PC-3 (cell line): Measurements from ENCODE around the gene NEUROG3. TPM values are rescaled to one million over a fixed set of nuclear protein-coding genes. Genes with fewer than 3 reads are reported as not detected.

Experiments used
- ATAC-seq: fragments of 200-7000 bp; cut with Tn5 transposase; 2 replicates; pipeline ENCODE4 v1.9.1; 2020; ENCODE audit warnings: mild to moderate bottlenecking, moderate library complexity
- BruUV-seq: library from RNA; stranded (reverse); fragments of 400-500 nt; replicated peaks from 2 replicates; lab custom pipeline; 2021; lab: Mats Ljungman, UMichigan
- CTCF ChIA-PET: fragments of 300-600 bp; sonication (Branson Sonifier 250); formaldehyde crosslinking; loops from one replicate; lab custom pipeline; 2022; ENCODE audit warnings: antibody characterized with exemption; lab: Charles Lee
- POLR2A ChIA-PET: fragments of 300-600 bp; sonication (Branson Sonifier 250); formaldehyde crosslinking; loops from one replicate; lab custom pipeline; 2022; ENCODE audit warnings: antibody characterized with exemption; ENCODE audit not compliant: unreplicated experiment; lab: Charles Lee
- DNase-seq: peaks from one replicate; pipeline ENCODE4 v3.0.0-alpha.2; 2015
- H2AFZ ChIP-seq: fragments of 300-600 bp; sonication (generic); 2 replicates; pipeline ENCODE4 v1.6.0; 2016; ENCODE audit warnings: antibody characterized with exemption, low read length
- H3F3A ChIP-seq: fragments of 300-600 bp; sonication (generic); one replicate; pipeline ENCODE4 v1.6.0; 2017; ENCODE audit warnings: antibody characterized with exemption, low read length, control low read depth, mild to moderate bottlenecking; ENCODE audit not compliant: unreplicated experiment
- H3K27ac ChIP-seq: fragments of 300-600 bp; sonication (generic); 2 replicates; pipeline ENCODE4 v1.5.1; 2016; ENCODE audit warnings: mild to moderate bottlenecking, low read length
- H3K27me3 ChIP-seq: fragments of 300-600 bp; sonication (generic); 2 replicates; pipeline ENCODE4 v1.6.1; 2016; ENCODE audit warnings: low read length, mixed read lengths
- H3K36me3 ChIP-seq: fragments of 300-600 bp; sonication (generic); 2 replicates; pipeline ENCODE4 v1.6.1; 2016; ENCODE audit warnings: low read depth, mixed run types, low read length, mixed read lengths
- H3K4me1 ChIP-seq: fragments of 300-600 bp; sonication (generic); 2 replicates; pipeline ENCODE4 v1.5.1; 2016; ENCODE audit warnings: low read length; ENCODE audit not compliant: insufficient read depth
- H3K4me2 ChIP-seq: fragments of 300-600 bp; sonication (generic); 2 replicates; pipeline ENCODE4 v1.6.0; 2016; ENCODE audit warnings: low read length
- H3K4me3 ChIP-seq: fragments of 300-600 bp; sonication (generic); 2 replicates; pipeline ENCODE4 v1.5.1; 2016; ENCODE audit warnings: mild to moderate bottlenecking, low read length, mixed read lengths
- H3K79me2 ChIP-seq: fragments of 300-600 bp; sonication (generic); 2 replicates; pipeline ENCODE4 v1.6.1; 2017; ENCODE audit warnings: low read length, mixed read lengths
- H3K9ac ChIP-seq: fragments of 300-600 bp; sonication (generic); 2 replicates; pipeline ENCODE4 v1.6.0; 2016; ENCODE audit warnings: mild to moderate bottlenecking, low read length
- H3K9me2 ChIP-seq: fragments of 300-600 bp; sonication (generic); replicated peaks from 2 replicates; pipeline ENCODE4 v1.6.1; 2016; ENCODE audit warnings: mixed run types, low read length, mixed read lengths
- H3K9me3 ChIP-seq: fragments of 300-600 bp; sonication (generic); 2 replicates; pipeline ENCODE4 v1.6.1; 2016; ENCODE audit warnings: low read length, mixed read lengths
- H4K20me1 ChIP-seq: fragments of 300-600 bp; sonication (generic); 2 replicates; pipeline ENCODE4 v1.6.1; 2016; ENCODE audit warnings: low read length, mixed read lengths
- EZH2 ChIP-seq: fragments of 300-600 bp; sonication (generic); IDR thresholded peaks from one replicate; pipeline ENCODE4 v1.6.1; 2017; ENCODE audit warnings: antibody characterized with exemption, mild to moderate bottlenecking, low read length; ENCODE audit not compliant: unreplicated experiment
- EZH2phosphoT487 ChIP-seq: fragments of 300-600 bp; sonication (generic); IDR thresholded peaks from 2 replicates; pipeline ENCODE4 v1.6.1; 2018; ENCODE audit warnings: mild to moderate bottlenecking, antibody characterized with exemption, low read length, borderline replicate concordance
- intact Hi-C: fragments of 100-400 bp; cut with micrococcal nuclease; formaldehyde crosslinking; loops from 2 replicates; pipeline ENCODE4 v1.9.0; 2023
- total RNA-seq: library from RNA; depleted of rRNA; stranded (reverse); fragments of >200 nt; gene quantifications from 2 replicates; pipeline ENCODE4 v1.2.3, GENCODE V29; 2014
- TF ChIP-seq, protein P1 (sequence below): fragments of 300-600 bp; sonication (generic); conservative IDR thresholded peaks from 2 replicates; pipeline ENCODE4 v1.5.1; 2017; ENCODE audit warnings: antibody characterized with exemption, low read depth, mild to moderate bottlenecking, low read length

NEUROG3 gene
- total RNA-seq, 1 experiment from 2014 or later: not detected

- H4K20me1 ChIP-seq: no peaks in the 10 kb centered on the region
- CTCF ChIA-PET: no interaction called here
- H3K4me1 ChIP-seq: no peaks in the 10 kb centered on the region
- peaks cover 97% of the 10 kb centered on the region for H3K27me3 ChIP-seq
- H3K9me2 ChIP-seq: no peaks in the 10 kb centered on the region
- DNase-seq (no peak), ATAC-seq (no peak)
- H2AFZ ChIP-seq: no peak overlapping the region
- H3K79me2 ChIP-seq: no peaks in the 10 kb centered on the region
- no peak overlapping the region for H3K4me3 ChIP-seq
- H3K36me3 ChIP-seq: no peaks in the 10 kb centered on the region
- no peaks in the 10 kb centered on the region for H3F3A ChIP-seq
- H3K9me3 ChIP-seq: no peaks in the 10 kb centered on the region
- TF ChIP-seq EZH2phosphoT487 (peak; percentile 61; the same call in 1 of the 2 replicates), EZH2 (peak; percentile 47)
- TF ChIP-seq, protein P1, sequence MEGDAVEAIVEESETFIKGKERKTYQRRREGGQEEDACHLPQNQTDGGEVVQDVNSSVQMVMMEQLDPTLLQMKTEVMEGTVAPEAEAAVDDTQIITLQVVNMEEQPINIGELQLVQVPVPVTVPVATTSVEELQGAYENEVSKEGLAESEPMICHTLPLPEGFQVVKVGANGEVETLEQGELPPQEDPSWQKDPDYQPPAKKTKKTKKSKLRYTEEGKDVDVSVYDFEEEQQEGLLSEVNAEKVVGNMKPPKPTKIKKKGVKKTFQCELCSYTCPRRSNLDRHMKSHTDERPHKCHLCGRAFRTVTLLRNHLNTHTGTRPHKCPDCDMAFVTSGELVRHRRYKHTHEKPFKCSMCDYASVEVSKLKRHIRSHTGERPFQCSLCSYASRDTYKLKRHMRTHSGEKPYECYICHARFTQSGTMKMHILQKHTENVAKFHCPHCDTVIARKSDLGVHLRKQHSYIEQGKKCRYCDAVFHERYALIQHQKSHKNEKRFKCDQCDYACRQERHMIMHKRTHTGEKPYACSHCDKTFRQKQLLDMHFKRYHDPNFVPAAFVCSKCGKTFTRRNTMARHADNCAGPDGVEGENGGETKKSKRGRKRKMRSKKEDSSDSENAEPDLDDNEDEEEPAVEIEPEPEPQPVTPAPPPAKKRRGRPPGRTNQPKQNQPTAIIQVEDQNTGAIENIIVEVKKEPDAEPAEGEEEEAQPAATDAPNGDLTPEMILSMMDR: no peak
- H3K27ac ChIP-seq: no peak overlapping the region
- POLR2A ChIA-PET: no interaction called here
- intact Hi-C loops: no loop called here
- no peak overlapping the region for H3K4me2 ChIP-seq
- BruUV-seq: no TSS peak
- H3K9ac ChIP-seq: no peak overlapping the region
Measured at GRCh38 chr10:69577268-69578232, 4.3 kb upstream of the NEUROG3 start.

DNA sequence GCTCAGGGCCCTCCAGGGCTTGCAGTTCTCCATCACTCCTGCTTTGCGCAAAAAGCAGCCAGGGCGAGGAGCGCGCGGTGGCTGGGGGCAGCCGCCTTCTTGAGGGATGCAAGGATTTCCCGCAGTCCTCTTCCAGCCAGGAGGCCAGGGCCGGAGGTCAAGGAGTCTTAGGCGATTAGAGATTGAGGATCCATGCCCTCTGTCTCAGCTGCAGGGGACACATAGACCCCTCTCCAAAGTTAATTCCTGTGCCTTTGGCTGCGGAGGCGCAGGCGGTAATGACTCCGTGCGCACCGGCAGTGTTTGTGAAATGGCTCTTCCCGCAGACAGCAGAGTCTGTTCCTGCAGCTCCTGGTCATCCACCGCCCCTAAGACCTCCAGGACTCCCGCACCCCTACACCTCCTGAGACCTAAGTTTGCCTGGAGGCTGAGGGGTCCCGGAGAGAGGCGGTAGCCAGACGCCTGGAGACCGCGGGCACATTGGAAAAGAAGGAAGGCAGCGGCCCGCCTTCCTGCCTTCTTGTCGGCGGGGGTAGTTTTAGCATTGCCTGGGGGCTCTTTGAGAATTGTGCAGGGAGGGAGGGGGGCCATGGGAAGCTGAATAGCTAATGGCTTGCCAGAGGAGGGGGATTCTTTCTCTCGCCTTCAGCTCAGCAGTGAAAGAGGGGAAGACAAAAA lies 3.3 kb upstream of the NEUROG3 start:
- ChIA-PET POLR2A (no interaction called here), CTCF (no interaction called here)
- no peaks in the 10 kb centered on the region for H3K9me3 ChIP-seq
- DNase-seq (no peak), ATAC-seq (no peak)
- no peaks in the 10 kb centered on the region for H3F3A ChIP-seq
- no peaks in the 10 kb centered on the region for H3K9me2 ChIP-seq
- no TSS peak for BruUV-seq
- no peaks in the 10 kb centered on the region for H3K4me1 ChIP-seq
- no peak overlapping the region for H3K4me3 ChIP-seq
- peak; percentile 66; the same call in 1 of the 2 replicates for TF ChIP-seq EZH2phosphoT487
- TF ChIP-seq, protein P1: no peak
- peak; percentile 94 for TF ChIP-seq EZH2
- H3K27ac ChIP-seq: no peak overlapping the region
- no peak overlapping the region for H3K9ac ChIP-seq
- no peaks in the 10 kb centered on the region for H4K20me1 ChIP-seq
- intact Hi-C loops: no loop called here
- H3K36me3 ChIP-seq: no peaks in the 10 kb centered on the region
- H3K4me2 ChIP-seq: no peak overlapping the region
- no peak overlapping the region for H2AFZ ChIP-seq
- H3K79me2 ChIP-seq: no peaks in the 10 kb centered on the region
- H3K27me3 ChIP-seq: peaks cover 100% of the 10 kb centered on the region
